HepG2 (cell line): ENCODE results near the gene PLCL2. TPM values are rescaled to one million over a fixed set of nuclear protein-coding genes. Genes with fewer than 3 reads are reported as not detected.

Source experiments
- ATAC-seq: fragments of 200-7000 bp; cut with Tn5 transposase; 3 replicates; pipeline ENCODE4 v1.9.1; 2020; ENCODE audit warnings: mild to moderate bottlenecking, moderate library complexity
- BruUV-seq: library from RNA; stranded (reverse); fragments of 400-500 nt; replicated peaks from 2 replicates; lab custom pipeline; 2021; lab: Mats Ljungman, UMichigan
- CTCF ChIA-PET: fragments of 300-600 bp; formaldehyde crosslinking; extraction: SDS; loops from one replicate; lab custom pipeline; 2021; ENCODE audit warnings: low total read pairs, inconsistent platforms, low intra/inter-chr PET ratio; lab: Yijun Ruan, JAX
- POLR2A ChIA-PET: fragments of 350-600 bp; sonication (Branson Sonifier 250); formaldehyde crosslinking; loops from one replicate; lab custom pipeline; 2020; ENCODE audit warnings: antibody characterized with exemption, inconsistent platforms; lab: Yijun Ruan, JAX
- DNase-seq: peaks from one replicate; pipeline ENCODE4 v3.0.0-alpha.2; 2015; ENCODE audit warnings: low spot score
- FAIRE-seq: peaks from 3 replicates; lab custom pipeline; 2011; peaks lifted over from hg19 to GRCh38; lab: Jason Lieb, UNC
- H2AFZ ChIP-seq: one replicate; pipeline ENCODE4 v1.6.1; 2011; ENCODE audit warnings: low read length, inconsistent platforms
- H3K27ac ChIP-seq: fragments of 300-600 bp; 3 replicates; pipeline ENCODE4 v1.8.0; 2011; ENCODE audit warnings: mixed run types, mild to moderate bottlenecking, mixed read lengths, low read length, inconsistent platforms; ENCODE audit not compliant: insufficient read depth; ENCODE audit errors: extremely low read length
- H3K27me3 ChIP-seq, 2 experiments: fragments of 200-600 bp in 1 of 2; 2 replicates in 1 of 2; 3 replicates in 1 of 2; pipeline versions ENCODE4 v1.6.0 to v1.8.0; 2011; ENCODE audit warnings: low read length in 2 of 2, mild to moderate bottlenecking in 2 of 2, moderate library complexity in 2 of 2, inconsistent platforms in 1 of 2; ENCODE audit not compliant: insufficient read depth in 2 of 2, control insufficient read depth in 1 of 2
- H3K36me3 ChIP-seq, 2 experiments: fragments of 200-600 bp in 1 of 2; replicated peaks in 1 of 2; 2 replicates in 1 of 2; 3 replicates in 1 of 2; pipeline versions ENCODE4 v1.5.1 to v1.8.0; 2011; ENCODE audit warnings: low read length in 2 of 2, inconsistent platforms in 1 of 2; ENCODE audit not compliant: insufficient read depth in 2 of 2, control insufficient read depth in 1 of 2
- H3K4me1 ChIP-seq: 2 replicates; pipeline ENCODE4 v1.5.1; 2012; ENCODE audit warnings: low read length, inconsistent platforms; ENCODE audit not compliant: insufficient read depth
- H3K4me2 ChIP-seq: 2 replicates; pipeline ENCODE4 v1.6.0; 2011; ENCODE audit warnings: low read depth, low read length, inconsistent platforms
- H3K4me3 ChIP-seq, 3 experiments: fragments of 200-600 bp in 1 of 3; sonication (generic), shearing (Covaris generic) in 1 of 3; replicated peaks in 1 of 3; 2 replicates each; pipeline ENCODE4 v1.5.1; 2011 to 2016; ENCODE audit warnings: low read length in 3 of 3, inconsistent platforms in 2 of 3, low read depth in 2 of 3, mild to moderate bottlenecking in 2 of 3, control low read depth in 1 of 3, mixed read lengths in 1 of 3; ENCODE audit not compliant: insufficient read depth in 1 of 3
- H3K79me2 ChIP-seq: one replicate; pipeline ENCODE4 v1.6.1; 2011; ENCODE audit warnings: low read length, inconsistent platforms; ENCODE audit not compliant: insufficient read depth
- H3K9ac ChIP-seq: 2 replicates; pipeline ENCODE4 v1.6.0; 2011; ENCODE audit warnings: mild to moderate bottlenecking, low read depth, low read length, inconsistent platforms; ENCODE audit not compliant: insufficient read depth
- H3K9me3 ChIP-seq: 2 replicates; pipeline ENCODE4 v1.5.1; 2012; ENCODE audit warnings: mild to moderate bottlenecking, low read length
- H4K20me1 ChIP-seq: 2 replicates; pipeline ENCODE4 v1.6.0; 2011; ENCODE audit warnings: inconsistent platforms, mild to moderate bottlenecking, low read length, moderate library complexity; ENCODE audit not compliant: insufficient read depth
- ETV6 ChIP-seq: sonication (generic); formaldehyde crosslinking; conservative IDR thresholded peaks from 2 replicates; pipeline ENCODE4 v1.4.0; 2020; ENCODE audit warnings: missing genetic modification reagents
- FOXK1 ChIP-seq: sonication (generic); formaldehyde crosslinking; IDR thresholded peaks from 2 replicates; pipeline ENCODE4 v1.4.0; 2020; ENCODE audit warnings: low read depth, missing genetic modification reagents, borderline replicate concordance
- HINFP ChIP-seq: sonication (generic); formaldehyde crosslinking; IDR thresholded peaks from 2 replicates; pipeline ENCODE4 v1.4.0; 2020; ENCODE audit warnings: low read depth, mild to moderate bottlenecking, missing genetic modification reagents
- MBNL3 ChIP-seq: fragments of 250-450 bp; sonication (Bioruptor Pico); conservative IDR thresholded peaks from 2 replicates; pipeline ENCODE4 v1.8.0; 2022; ENCODE audit warnings: mild to moderate bottlenecking, inconsistent platforms
- SIX4 ChIP-seq: sonication (generic); formaldehyde crosslinking; IDR thresholded peaks from 2 replicates; pipeline ENCODE4 v1.4.0; 2020; ENCODE audit warnings: missing genetic modification reagents
- SP2 ChIP-seq: sonication (generic); formaldehyde crosslinking; IDR thresholded peaks from 2 replicates; pipeline ENCODE4 v1.5.1; 2020; ENCODE audit warnings: mild to moderate bottlenecking, missing genetic modification reagents
- STAT5B ChIP-seq: sonication (generic); formaldehyde crosslinking; IDR thresholded peaks from 2 replicates; pipeline ENCODE4 v1.4.0; 2020; ENCODE audit warnings: missing genetic modification reagents
- TEF ChIP-seq: sonication (generic); formaldehyde crosslinking; IDR thresholded peaks from 2 replicates; pipeline ENCODE4 v1.5.0; 2020; ENCODE audit warnings: missing genetic modification reagents
- ZFP82 ChIP-seq: sonication (generic); formaldehyde crosslinking; IDR thresholded peaks from 2 replicates; pipeline ENCODE4 v1.5.1; 2020; ENCODE audit warnings: mild to moderate bottlenecking, missing genetic modification reagents, borderline replicate concordance
- ZNF501 ChIP-seq: sonication (generic); formaldehyde crosslinking; IDR thresholded peaks from 2 replicates; pipeline ENCODE4 v1.5.1; 2020; ENCODE audit warnings: mild to moderate bottlenecking, moderate library complexity, missing genetic modification reagents
- ZNF598 ChIP-seq: sonication (generic); formaldehyde crosslinking; IDR thresholded peaks from 2 replicates; pipeline ENCODE4 v1.5.1; 2020; ENCODE audit warnings: mild to moderate bottlenecking, missing genetic modification reagents, borderline replicate concordance
- ZNF747 ChIP-seq: sonication (generic); formaldehyde crosslinking; IDR thresholded peaks from 2 replicates; pipeline ENCODE4 v1.8.1; 2023; ENCODE audit warnings: missing genetic modification reagents, mild to moderate bottlenecking, borderline replicate concordance
- WGBS: methylation state at CpG from one replicate; pipeline ENCODE4 v1.1.6; 2017; ENCODE audit warnings: low lambda C conversion rate; 5-methylcytosine and 5-hydroxymethylcytosine counted together
- in situ Hi-C: cut with HindIII; loops from 2 replicates; pipeline ENCODE4 v1.10.0; 2017; ENCODE audit warnings: low pct_unique_long_range_greater_than_20kb; ENCODE audit not compliant: extremely low pct_ligation_motif_present
- intact Hi-C: fragments of 100-400 bp; cut with micrococcal nuclease; formaldehyde crosslinking; loops from one replicate; pipeline ENCODE4 v1.10.0; 2022; ENCODE audit not compliant: unreplicated experiment
- polyA plus RNA-seq, 8 experiments: library from polyadenylated mRNA; depleted of rRNA in 3 of 8; stranded (reverse) in 7 of 8; unstranded in 1 of 8; fragments of >200 nt; fragmentation: Illumina TruSeq in 4 of 8; extraction: Trizol in 4 of 8; gene quantifications; 2 replicates each; pipeline versions ENCODE4 v1.2.1 to v1.2.3, GENCODE V29; 2011 to 2016; ENCODE audit warnings: low read depth in 4 of 8, missing spikeins in 1 of 8, mixed read lengths in 1 of 8; ENCODE audit not compliant: insufficient read depth in 1 of 8
- total RNA-seq, 5 experiments: library from RNA; depleted of rRNA; stranded (reverse); fragments of >200 nt; fragmentation: Illumina TruSeq; extraction: Trizol; gene quantifications; 2 replicates each; pipeline ENCODE4 v1.2.3, GENCODE V29; 2016; ENCODE audit warnings: low read depth in 1 of 5
- TF ChIP-seq, protein P1 (sequence below): sonication (generic); formaldehyde crosslinking; IDR thresholded peaks from 2 replicates; pipeline ENCODE4 v1.4.0; 2020; ENCODE audit warnings: mild to moderate bottlenecking, missing genetic modification reagents
- TF ChIP-seq, protein P2 (sequence below): sonication (generic); formaldehyde crosslinking; IDR thresholded peaks from 2 replicates; pipeline ENCODE4 v1.4.0; 2020; ENCODE audit warnings: missing genetic modification reagents

Gene PLCL2
- total and polyA plus RNA-seq, 2 of the 13 experiments (the other 11 are each of a cell fraction or from before 2014, with no cell fraction given), result not detected

DNA sequence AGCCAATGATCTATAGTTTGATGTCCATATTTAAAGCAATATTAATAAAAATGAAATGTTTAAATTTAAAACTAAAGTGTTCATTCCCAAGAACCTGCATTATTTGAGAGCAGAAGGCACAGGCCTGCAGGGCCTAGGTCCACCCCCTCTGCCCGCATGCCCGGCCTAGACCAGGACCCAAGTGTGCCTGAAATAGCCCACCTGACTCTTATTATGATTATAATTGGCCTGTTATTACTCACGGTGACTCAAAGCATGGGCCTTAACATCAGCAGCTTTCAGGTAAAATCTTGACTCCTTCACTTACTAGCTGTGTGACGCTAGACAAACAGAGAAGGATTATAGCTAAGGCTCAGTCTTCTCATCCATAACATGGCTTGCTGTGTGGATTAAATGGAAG is 128.8 kb downstream of the PLCL2 start:
- ATAC-seq (no peak), DNase-seq (no peak), FAIRE-seq (no peak)
- POLR2A ChIA-PET, result no interaction called here
- in situ Hi-C loops, result no loop called here
- H3K36me3 ChIP-seq, result no peaks in the 10 kb centered on the region
- no peak overlapping the region for H3K4me2 ChIP-seq
- H3K27me3 ChIP-seq, result no peaks in the 10 kb centered on the region
- CTCF ChIA-PET, result no interaction called here
- intact Hi-C loops, result no loop called here
- H2AFZ ChIP-seq, result no peak overlapping the region
- no peaks in the 10 kb centered on the region for H3K9me3 ChIP-seq
- H4K20me1 ChIP-seq, result no peaks in the 10 kb centered on the region
- BruUV-seq, result no TSS peak
- 74% methylated on average over 4 of the region's 4 CpGs for whole genome bisulfite sequencing
- no peak overlapping the region for H3K27ac ChIP-seq
- peaks cover 12% of the 10 kb centered on the region for H3K4me1 ChIP-seq
- no peak overlapping the region for H3K9ac ChIP-seq
- no peak overlapping the region for H3K4me3 ChIP-seq
- no peaks in the 10 kb centered on the region for H3K79me2 ChIP-seq
- TF ChIP-seq STAT5B (CRISPR knock-in tag) (no peak), HINFP (CRISPR knock-in tag) (no peak), ZNF501 (CRISPR knock-in tag) (no peak), FOXK1 (CRISPR knock-in tag) (no peak), TEF (no peak), ETV6 (no peak), ZNF598 (CRISPR knock-in tag) (no peak), SIX4 (CRISPR knock-in tag) (no peak), SP2 (no peak), ZFP82 (CRISPR knock-in tag) (no peak), MBNL3 (CRISPR knock-in tag) (no peak), ZNF747 (no peak)
- TF ChIP-seq, protein P1, sequence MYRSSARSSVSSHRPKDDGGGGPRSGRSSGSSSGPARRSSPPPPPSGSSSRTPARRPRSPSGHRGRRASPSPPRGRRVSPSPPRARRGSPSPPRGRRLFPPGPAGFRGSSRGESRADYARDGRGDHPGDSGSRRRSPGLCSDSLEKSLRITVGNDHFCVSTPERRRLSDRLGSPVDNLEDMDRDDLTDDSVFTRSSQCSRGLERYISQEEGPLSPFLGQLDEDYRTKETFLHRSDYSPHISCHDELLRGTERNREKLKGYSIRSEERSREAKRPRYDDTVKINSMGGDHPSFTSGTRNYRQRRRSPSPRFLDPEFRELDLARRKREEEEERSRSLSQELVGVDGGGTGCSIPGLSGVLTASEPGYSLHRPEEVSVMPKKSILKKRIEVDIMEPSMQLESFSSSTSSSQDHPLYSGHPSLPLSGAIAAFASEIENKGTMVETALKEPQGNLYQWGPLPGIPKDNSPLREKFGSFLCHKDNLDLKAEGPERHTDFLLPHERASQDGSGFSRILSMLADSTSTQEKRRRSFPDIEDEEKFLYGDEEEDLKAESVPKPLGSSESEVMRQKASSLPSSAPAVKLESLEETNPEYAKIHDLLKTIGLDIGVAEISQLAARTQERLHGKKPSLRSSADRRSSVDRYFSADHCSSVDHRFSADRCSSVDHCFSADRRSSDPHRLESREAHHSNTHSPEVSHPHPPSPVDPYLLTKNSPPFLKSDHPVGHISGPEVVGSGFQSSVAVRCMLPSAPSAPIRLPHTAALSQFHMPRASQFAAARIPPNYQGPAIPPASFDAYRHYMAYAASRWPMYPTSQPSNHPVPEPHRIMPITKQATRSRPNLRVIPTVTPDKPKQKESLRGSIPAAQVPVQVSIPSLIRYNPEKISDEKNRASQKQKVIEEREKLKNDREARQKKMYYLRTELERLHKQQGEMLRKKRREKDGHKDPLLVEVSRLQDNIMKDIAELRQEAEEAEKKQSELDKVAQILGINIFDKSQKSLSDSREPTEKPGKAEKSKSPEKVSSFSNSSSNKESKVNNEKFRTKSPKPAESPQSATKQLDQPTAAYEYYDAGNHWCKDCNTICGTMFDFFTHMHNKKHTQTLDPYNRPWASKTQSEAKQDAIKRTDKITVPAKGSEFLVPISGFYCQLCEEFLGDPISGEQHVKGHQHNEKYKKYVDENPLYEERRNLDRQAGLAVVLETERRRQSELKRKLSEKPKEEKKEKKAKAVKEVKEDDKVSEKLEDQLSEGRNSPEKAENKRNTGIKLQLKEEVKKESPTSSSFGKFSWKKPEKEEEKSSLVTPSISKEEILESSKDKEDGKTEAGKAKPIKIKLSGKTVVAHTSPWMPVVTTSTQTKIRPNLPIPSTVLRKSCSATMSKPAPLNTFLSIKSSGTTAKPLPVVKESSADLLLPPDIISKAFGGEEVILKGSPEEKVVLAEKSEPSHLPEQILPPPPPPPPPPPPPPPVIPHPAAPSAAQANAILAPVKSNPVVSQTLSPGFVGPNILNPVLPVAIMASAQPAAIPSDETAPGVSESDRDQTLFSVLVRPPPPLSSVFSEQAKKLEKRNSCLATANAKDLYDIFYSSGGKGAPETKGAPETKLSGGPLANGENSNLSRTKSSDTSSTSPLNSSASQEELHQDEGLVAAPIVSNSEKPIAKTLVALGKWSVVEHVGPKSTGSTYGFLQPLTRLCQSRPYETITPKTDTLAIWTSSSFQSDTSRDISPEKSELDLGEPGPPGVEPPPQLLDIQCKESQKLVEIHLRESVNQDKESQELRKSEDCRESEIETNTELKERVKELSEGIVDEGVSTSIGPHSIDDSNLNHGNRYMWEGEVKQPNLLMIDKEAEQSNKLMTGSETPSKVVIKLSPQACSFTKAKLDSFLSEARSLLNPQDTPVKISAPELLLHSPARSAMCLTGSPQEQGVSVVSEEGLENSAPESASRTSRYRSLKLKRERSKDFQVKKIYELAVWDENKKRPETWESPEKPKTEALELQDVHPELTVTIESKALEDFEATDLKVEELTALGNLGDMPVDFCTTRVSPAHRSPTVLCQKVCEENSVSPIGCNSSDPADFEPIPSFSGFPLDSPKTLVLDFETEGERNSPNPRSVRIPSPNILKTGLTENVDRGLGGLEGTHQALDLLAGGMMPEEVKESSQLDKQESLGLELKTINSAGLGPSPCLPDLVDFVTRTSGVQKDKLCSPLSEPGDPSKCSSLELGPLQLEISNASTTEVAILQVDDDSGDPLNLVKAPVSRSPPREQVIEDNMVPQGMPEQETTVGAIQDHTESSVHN, result no peak
- TF ChIP-seq, protein P2, sequence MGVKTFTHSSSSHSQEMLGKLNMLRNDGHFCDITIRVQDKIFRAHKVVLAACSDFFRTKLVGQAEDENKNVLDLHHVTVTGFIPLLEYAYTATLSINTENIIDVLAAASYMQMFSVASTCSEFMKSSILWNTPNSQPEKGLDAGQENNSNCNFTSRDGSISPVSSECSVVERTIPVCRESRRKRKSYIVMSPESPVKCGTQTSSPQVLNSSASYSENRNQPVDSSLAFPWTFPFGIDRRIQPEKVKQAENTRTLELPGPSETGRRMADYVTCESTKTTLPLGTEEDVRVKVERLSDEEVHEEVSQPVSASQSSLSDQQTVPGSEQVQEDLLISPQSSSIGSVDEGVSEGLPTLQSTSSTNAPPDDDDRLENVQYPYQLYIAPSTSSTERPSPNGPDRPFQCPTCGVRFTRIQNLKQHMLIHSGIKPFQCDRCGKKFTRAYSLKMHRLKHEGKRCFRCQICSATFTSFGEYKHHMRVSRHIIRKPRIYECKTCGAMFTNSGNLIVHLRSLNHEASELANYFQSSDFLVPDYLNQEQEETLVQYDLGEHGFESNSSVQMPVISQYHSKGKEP, result no peak
